Mesothelial cell of epicardium (in vitro differentiated cells): ENCODE results near the gene INPP4B. TPM values are rescaled to one million over a fixed set of nuclear protein-coding genes. Genes with fewer than 3 reads are reported as not detected.

Experiments used
- DNase-seq, 2 experiments: peaks; one replicate each; pipeline ENCODE4 v3.0.0; 2021; ENCODE audit warnings: low spot score in 2 of 2; ENCODE audit not compliant: unreplicated experiment in 2 of 2
- H3K27ac Mint-ChIP-seq: 2 replicates; pipeline ENCODE4 v1.8.0; 2021; ENCODE audit warnings: mixed read lengths
- H3K27me3 Mint-ChIP-seq: 2 replicates; pipeline ENCODE4 v1.8.0; 2021; ENCODE audit warnings: low read depth, mixed read lengths
- H3K36me3 Mint-ChIP-seq: 2 replicates; pipeline ENCODE4 v1.8.0; 2021; ENCODE audit warnings: mixed read lengths
- H3K4me1 Mint-ChIP-seq: 2 replicates; pipeline ENCODE4 v1.8.0; 2021; ENCODE audit warnings: mixed read lengths
- H3K4me3 Mint-ChIP-seq: 2 replicates; pipeline ENCODE4 v1.8.0; 2021; ENCODE audit warnings: mild to moderate bottlenecking, moderate library complexity, mixed read lengths
- H3K9me3 Mint-ChIP-seq: 2 replicates; pipeline ENCODE4 v1.8.0; 2021; ENCODE audit warnings: mixed read lengths
- CTCF ChIP-seq: fragments of 200-600 bp; sonication (generic); IDR thresholded peaks from one replicate; pipeline ENCODE4 v1.5.0; 2021; ENCODE audit warnings: antibody characterized with exemption; ENCODE audit not compliant: unreplicated experiment
- total RNA-seq: library from RNA; stranded (reverse); gene quantifications from 3 replicates; pipeline ENCODE4 v1.2.1, GENCODE V29; 2021

INPP4B gene
- total RNA-seq, 1 donor from 2014 or later: 35.4 TPM

- DNase-seq: no peak
- Mint-ChIP-seq H3K27ac (no peak overlapping the region), H3K36me3 (peaks cover 23% of the 10 kb centered on the region), H3K4me3 (no peak overlapping the region), H3K9me3 (peaks cover 16% of the 10 kb centered on the region), H3K4me1 (peaks cover 16% of the 10 kb centered on the region), H3K27me3 (no peaks in the 10 kb centered on the region)
- TF ChIP-seq CTCF: no peak
Observed at GRCh38 chr4:142098900-142099545, 747.1 kb downstream of the INPP4B start.

DNA sequence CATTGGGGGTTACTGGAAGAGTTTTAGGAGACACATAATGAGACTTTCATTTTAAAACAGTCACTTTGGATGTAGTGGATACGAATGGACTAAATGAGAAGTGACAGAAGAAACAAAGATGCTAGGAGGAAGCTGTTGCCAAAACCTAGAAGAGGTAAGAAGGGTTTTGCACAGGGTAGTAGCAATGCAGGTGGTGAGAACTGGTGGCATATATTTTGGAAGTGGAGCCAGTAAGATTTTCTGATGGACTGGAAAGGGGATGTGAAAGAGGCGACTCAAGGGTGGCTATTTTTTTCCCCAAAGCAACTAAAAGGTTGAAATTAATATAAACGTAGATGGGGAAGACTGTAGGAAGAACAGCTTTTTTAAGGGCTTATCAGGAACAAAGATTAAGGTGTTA is 747.7 kb downstream of the INPP4B start:
- no peak for TF ChIP-seq CTCF
- no peak for DNase-seq
- Mint-ChIP-seq H3K27me3 (no peaks in the 10 kb centered on the region), H3K4me3 (no peak overlapping the region), H3K9me3 (peaks cover 16% of the 10 kb centered on the region), H3K4me1 (peaks cover 12% of the 10 kb centered on the region), H3K36me3 (peaks cover 23% of the 10 kb centered on the region), H3K27ac (no peak overlapping the region)

DNA sequence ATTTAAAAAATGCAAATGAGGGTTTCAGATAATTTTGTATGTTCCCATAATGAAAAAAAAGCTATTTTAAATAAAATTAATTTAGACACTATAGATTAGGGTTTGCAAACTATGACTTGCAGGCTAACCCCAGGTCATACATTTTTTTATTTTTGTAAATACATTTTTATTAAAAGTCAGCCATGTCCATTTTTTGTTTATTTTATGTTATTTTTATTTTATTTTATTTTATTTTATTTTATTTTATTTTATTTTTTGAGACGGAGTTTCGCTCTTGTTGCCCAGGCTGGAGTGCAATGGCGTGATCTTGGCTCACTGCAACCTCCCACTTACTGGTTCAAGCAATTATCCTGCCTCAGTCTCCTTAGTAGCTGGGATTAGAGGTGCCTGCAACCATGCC is 749.1 kb downstream of the INPP4B start:
- Mint-ChIP-seq H3K4me1 (peaks cover 16% of the 10 kb centered on the region), H3K27ac (no peak overlapping the region), H3K36me3 (peaks cover 18% of the 10 kb centered on the region), H3K9me3 (peaks cover 10% of the 10 kb centered on the region), H3K4me3 (no peak overlapping the region), H3K27me3 (no peaks in the 10 kb centered on the region)
- TF ChIP-seq CTCF: no peak
- no peak for DNase-seq

DNA sequence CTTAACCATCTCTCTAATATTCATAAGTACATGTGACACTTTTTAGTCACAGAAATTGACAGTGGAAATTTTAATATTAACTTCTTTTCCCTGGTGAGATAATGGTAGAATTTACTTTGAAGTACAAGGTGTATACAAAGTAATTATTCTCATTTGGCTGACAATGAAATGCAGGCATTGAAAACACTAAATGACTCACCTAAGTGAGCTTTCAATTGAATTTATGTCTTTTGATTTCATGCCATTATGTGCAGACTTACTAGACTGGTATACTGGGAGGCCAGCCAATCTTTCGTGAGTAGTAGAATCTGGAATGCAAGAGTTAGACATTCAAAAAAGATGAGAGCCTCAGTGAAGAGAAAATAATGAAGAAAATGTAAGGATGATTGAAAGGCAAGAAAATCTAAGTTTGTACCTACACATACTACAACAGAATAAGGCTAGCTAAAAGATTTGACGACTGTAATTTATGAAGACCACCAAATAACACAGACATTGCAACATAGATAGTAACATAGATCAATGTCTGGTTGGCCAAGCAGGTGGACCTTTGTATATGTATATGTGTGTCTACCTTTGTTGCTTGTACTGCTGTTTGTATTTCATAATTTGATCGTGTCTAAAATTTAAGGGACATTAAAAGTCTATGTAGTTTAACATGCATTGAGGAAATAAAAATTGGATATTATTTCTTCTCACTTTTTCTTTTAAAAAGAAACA is 750.1 kb downstream of the INPP4B start:
- Mint-ChIP-seq H3K27ac (peak overlapping the region; percentile 28), H3K4me3 (no peak overlapping the region)

DNA sequence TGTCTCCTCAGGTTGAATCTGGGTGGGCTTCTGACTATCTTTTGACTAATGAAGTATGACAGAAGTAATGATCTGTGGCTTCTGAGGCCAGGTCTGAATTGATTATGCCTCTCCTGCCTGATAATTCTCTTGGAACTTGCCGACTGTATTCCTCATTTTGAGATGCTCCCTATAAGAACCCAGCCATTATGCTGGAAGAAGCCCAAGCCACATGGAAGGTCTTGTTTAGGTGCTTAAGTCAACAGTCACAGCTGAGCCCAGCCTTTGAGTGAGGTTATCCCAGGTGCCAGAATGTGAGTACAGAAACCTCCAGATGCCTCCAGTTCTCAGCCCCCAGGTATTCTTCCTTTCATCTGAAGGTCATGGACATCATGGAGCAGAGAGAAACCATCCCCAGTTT is 753.2 kb downstream of the INPP4B start:
- H3K4me1 Mint-ChIP-seq: peaks cover 32% of the 10 kb centered on the region
- TF ChIP-seq CTCF: no peak
- no peak overlapping the region for H3K4me3 Mint-ChIP-seq
- DNase-seq: no peak
- H3K36me3 Mint-ChIP-seq: peaks cover 12% of the 10 kb centered on the region
- H3K27ac Mint-ChIP-seq: no peak overlapping the region
- H3K27me3 Mint-ChIP-seq: no peaks in the 10 kb centered on the region
- peaks cover 3% of the 10 kb centered on the region for H3K9me3 Mint-ChIP-seq

More for the DNA sequence above, 750.1 kb downstream of the INPP4B start:
- Mint-ChIP-seq H3K36me3 (peaks cover 21% of the 10 kb centered on the region), H3K9me3 (peaks cover 10% of the 10 kb centered on the region), H3K27me3 (no peaks in the 10 kb centered on the region), H3K4me1 (peaks cover 16% of the 10 kb centered on the region)
- DNase-seq: no peak
- no peak for TF ChIP-seq CTCF
